MM.1S (cell line): ENCODE results near the gene GALR3.

Experiments
- DNase-seq: peaks from one replicate; pipeline ENCODE4 v3.0.0-alpha.2; 2015
- H2AFZ ChIP-seq: fragments of 300-600 bp; sonication (generic); 2 replicates; pipeline ENCODE4 v1.6.0; 2016; ENCODE audit warnings: antibody characterized with exemption, low read length
- H3F3A ChIP-seq: fragments of 300-600 bp; sonication (generic); 2 replicates; pipeline ENCODE4 v1.6.1; 2016; ENCODE audit warnings: mild to moderate bottlenecking, antibody characterized with exemption, low read length, moderate library complexity, mixed read lengths; ENCODE audit not compliant: insufficient read depth
- H3K27ac ChIP-seq: fragments of 300-600 bp; sonication (generic); 2 replicates; pipeline ENCODE4 v1.5.1; 2016; ENCODE audit warnings: mild to moderate bottlenecking, low read length
- H3K27me3 ChIP-seq: fragments of 300-600 bp; sonication (generic); replicated peaks from 2 replicates; pipeline ENCODE4 v1.6.0; 2016; ENCODE audit warnings: low read length; ENCODE audit not compliant: insufficient read depth
- H3K36me3 ChIP-seq: fragments of 300-600 bp; sonication (generic); replicated peaks from 2 replicates; pipeline ENCODE4 v1.6.1; 2016; ENCODE audit warnings: mild to moderate bottlenecking, low read length, mixed read lengths; ENCODE audit not compliant: insufficient read depth
- H3K4me1 ChIP-seq: fragments of 300-600 bp; sonication (generic); 2 replicates; pipeline ENCODE4 v1.6.1; 2016; ENCODE audit warnings: low read length, mixed read lengths
- H3K4me2 ChIP-seq: fragments of 300-600 bp; sonication (generic); 2 replicates; pipeline ENCODE4 v1.6.0; 2016; ENCODE audit warnings: low read depth, low read length
- H3K4me3 ChIP-seq: fragments of 300-600 bp; sonication (generic); 2 replicates; pipeline ENCODE4 v1.5.1; 2016; ENCODE audit warnings: low read length, mixed read lengths
- H3K79me2 ChIP-seq: fragments of 300-600 bp; sonication (generic); 2 replicates; pipeline ENCODE4 v1.6.1; 2016; ENCODE audit warnings: mixed run types, low read length, mixed read lengths
- H3K9ac ChIP-seq: fragments of 300-600 bp; sonication (generic); 2 replicates; pipeline ENCODE4 v1.6.1; 2016; ENCODE audit warnings: low read length, mixed read lengths
- H3K9me2 ChIP-seq: fragments of 300-600 bp; sonication (generic); replicated peaks from 2 replicates; pipeline ENCODE4 v1.6.1; 2016; ENCODE audit warnings: mild to moderate bottlenecking, low read length, mixed read lengths; ENCODE audit not compliant: insufficient read depth
- H3K9me3 ChIP-seq: fragments of 300-600 bp; sonication (generic); replicated peaks from 2 replicates; pipeline ENCODE4 v1.6.1; 2016; ENCODE audit warnings: mild to moderate bottlenecking, low read length, mixed read lengths; ENCODE audit not compliant: insufficient read depth
- H4K20me1 ChIP-seq: fragments of 300-600 bp; sonication (generic); 2 replicates; pipeline ENCODE4 v1.6.1; 2016; ENCODE audit warnings: mild to moderate bottlenecking, low read length, moderate library complexity, mixed read lengths; ENCODE audit not compliant: insufficient read depth
- EZH2 ChIP-seq: fragments of 300-600 bp; sonication (generic); optimal IDR thresholded peaks from 2 replicates; pipeline ENCODE3; 2017; ENCODE audit warnings: low read depth, mild to moderate bottlenecking, antibody characterized with exemption, low read length, mixed read lengths
- EZH2phosphoT487 ChIP-seq: fragments of 300-600 bp; sonication (generic); IDR thresholded peaks from 2 replicates; pipeline ENCODE4 v1.6.1; 2018; ENCODE audit warnings: antibody characterized with exemption, low read length
- TF ChIP-seq, protein P1 (sequence below): fragments of 300-600 bp; sonication (generic); IDR thresholded peaks from 2 replicates; pipeline ENCODE4 v1.5.1; 2016; ENCODE audit warnings: antibody characterized with exemption, low read length, mixed read lengths

Gene GALR3

GRCh38 chr22:37806409-37807333, 16.5 kb upstream of the GALR3 start:
- Histone ChIP-seq H3K9me3 (no peaks in the 10 kb centered on the region), H3K4me3 (peak overlapping the region; percentile 53), H3K27me3 (peaks cover 62% of the 10 kb centered on the region), H3K9ac (no peak overlapping the region), H3K36me3 (no peaks in the 10 kb centered on the region), H3K79me2 (no peaks in the 10 kb centered on the region), H3F3A (0 out of 2 replicates have a peak, but pooled peaks cover 5% of the 10 kb centered on the region), H3K4me2 (peak overlapping the region; percentile 82), H4K20me1 (no peaks in the 10 kb centered on the region), H3K27ac (no peak overlapping the region), H3K9me2 (no peaks in the 10 kb centered on the region), H2AFZ (no peak overlapping the region), H3K4me1 (no peaks in the 10 kb centered on the region)
- DNase-seq, result no peak
- TF ChIP-seq EZH2 (peak; percentile 52), EZH2phosphoT487 (peak; percentile 73; the same call in 1 of the 2 replicates)
- TF ChIP-seq, protein P1, sequence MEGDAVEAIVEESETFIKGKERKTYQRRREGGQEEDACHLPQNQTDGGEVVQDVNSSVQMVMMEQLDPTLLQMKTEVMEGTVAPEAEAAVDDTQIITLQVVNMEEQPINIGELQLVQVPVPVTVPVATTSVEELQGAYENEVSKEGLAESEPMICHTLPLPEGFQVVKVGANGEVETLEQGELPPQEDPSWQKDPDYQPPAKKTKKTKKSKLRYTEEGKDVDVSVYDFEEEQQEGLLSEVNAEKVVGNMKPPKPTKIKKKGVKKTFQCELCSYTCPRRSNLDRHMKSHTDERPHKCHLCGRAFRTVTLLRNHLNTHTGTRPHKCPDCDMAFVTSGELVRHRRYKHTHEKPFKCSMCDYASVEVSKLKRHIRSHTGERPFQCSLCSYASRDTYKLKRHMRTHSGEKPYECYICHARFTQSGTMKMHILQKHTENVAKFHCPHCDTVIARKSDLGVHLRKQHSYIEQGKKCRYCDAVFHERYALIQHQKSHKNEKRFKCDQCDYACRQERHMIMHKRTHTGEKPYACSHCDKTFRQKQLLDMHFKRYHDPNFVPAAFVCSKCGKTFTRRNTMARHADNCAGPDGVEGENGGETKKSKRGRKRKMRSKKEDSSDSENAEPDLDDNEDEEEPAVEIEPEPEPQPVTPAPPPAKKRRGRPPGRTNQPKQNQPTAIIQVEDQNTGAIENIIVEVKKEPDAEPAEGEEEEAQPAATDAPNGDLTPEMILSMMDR, result no peak

DNA sequence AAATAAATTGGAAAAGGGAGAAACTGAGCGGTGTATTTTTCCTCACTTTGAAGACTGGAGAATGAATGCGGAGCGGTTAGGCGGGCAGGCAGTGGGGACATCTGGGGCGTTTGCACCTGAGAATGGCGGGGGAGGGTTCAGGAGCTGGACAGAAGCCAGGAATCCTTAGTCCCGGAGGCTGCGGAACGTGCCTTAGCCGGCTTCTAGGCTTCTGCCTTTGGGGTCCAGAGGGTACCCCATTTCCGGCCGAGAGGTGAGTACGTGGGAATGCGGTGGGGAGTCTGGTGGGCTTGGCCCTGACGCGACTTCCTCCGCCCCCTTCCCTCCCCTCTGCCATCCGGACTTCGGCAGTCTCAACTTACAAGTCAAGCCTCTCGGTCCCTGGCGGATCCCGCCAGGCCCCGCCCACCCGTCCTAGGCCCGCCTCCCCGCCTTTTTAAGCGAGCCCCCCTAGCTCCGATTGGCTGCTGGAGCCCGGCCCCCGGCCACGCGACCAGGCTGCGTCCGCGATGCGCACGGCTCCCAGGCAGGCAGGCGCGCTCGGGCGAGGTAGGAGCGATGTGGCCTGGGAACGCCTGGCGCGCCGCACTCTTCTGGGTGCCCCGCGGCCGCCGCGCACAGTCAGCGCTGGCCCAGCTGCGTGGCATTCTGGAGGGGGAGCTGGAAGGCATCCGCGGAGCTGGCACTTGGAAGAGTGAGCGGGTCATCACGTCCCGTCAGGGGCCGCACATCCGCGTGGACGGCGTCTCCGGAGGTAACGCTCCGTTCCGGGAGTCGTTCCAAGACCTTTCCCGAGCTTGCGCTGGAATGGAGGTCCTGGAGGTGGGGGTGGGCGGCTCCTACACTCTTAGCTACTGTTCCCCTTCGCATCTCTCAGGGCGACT, 15.5 kb upstream of the GALR3 start, which contains the start of gene GCAT:
TSS of gene GCAT (plus strand) at position 525 of the 884 bp plus-strand sequence. CDS start at position 559, 34 bp downstream.
- Histone ChIP-seq H3K4me1 (no peaks in the 10 kb centered on the region), H3K79me2 (no peaks in the 10 kb centered on the region), H2AFZ (peak within 1 kb of the TSS; percentile 59), H4K20me1 (no peaks in the 10 kb centered on the region), H3K4me3 (peak within 1 kb of the TSS; percentile 53), H3K27me3 (peaks cover 52% of the 10 kb centered on the region), H3K4me2 (peak within 1 kb of the TSS; percentile 82), H3K36me3 (no peaks in the 10 kb centered on the region), H3K9me3 (no peaks in the 10 kb centered on the region), H3K27ac (no peak within 1 kb of the TSS), H3K9me2 (no peaks in the 10 kb centered on the region), H3F3A (0 out of 2 replicates have a peak, but pooled peaks cover 5% of the 10 kb centered on the region), H3K9ac (peak within 1 kb of the TSS; percentile 13; the same call in 1 of the 2 replicates)
- TF ChIP-seq EZH2phosphoT487 (no peak), EZH2 (peak; percentile 0)
- TF ChIP-seq, protein P1, result no peak
- DNase-seq, result peak; percentile 93

DNA sequence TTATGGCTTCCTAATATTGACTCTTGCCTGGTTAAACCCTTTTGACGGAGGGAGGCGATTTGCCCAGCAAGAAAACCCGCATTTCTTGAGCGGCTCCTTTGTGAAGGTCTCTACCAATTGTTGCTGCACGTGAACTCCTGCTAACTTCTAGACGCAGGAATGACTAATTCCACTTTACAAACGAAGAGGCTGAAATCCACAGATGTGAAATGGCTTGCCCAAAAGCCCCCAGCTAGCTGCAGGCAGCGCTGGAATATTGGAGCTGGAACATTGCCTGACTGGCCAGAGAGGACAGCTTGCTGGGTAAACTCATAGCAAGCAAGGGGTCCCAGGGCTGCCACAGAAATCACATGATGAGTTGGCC, 14.9 kb upstream of the GALR3 start:
- Histone ChIP-seq H3K4me1 (no peaks in the 10 kb centered on the region), H3K4me3 (peak overlapping the region; percentile 53), H3K36me3 (no peaks in the 10 kb centered on the region), H4K20me1 (no peaks in the 10 kb centered on the region), H3K4me2 (peak overlapping the region; percentile 82), H3K9ac (peak overlapping the region; percentile 13; the same call in 1 of the 2 replicates), H3K9me2 (no peaks in the 10 kb centered on the region), H3F3A (0 out of 2 replicates have a peak, but pooled peaks cover 5% of the 10 kb centered on the region), H2AFZ (peak overlapping the region; percentile 59), H3K9me3 (no peaks in the 10 kb centered on the region), H3K27ac (no peak overlapping the region), H3K27me3 (peaks cover 46% of the 10 kb centered on the region), H3K79me2 (no peaks in the 10 kb centered on the region)
- TF ChIP-seq EZH2 (no peak), EZH2phosphoT487 (no peak)
- TF ChIP-seq, protein P1, result no peak
- no peak for DNase-seq
